ENCODE measurements around the gene PRKX. TPM values are rescaled to one million over a fixed set of nuclear protein-coding genes. Genes with fewer than 3 reads are reported as not detected.
A peak's percentile ranks its signal among the peaks of the same experiment; 100 is the strongest.

The PRKX gene
- total RNA-seq, 2 experiments from 2014 or later, result 31.6 to 35.4 TPM

DNA sequence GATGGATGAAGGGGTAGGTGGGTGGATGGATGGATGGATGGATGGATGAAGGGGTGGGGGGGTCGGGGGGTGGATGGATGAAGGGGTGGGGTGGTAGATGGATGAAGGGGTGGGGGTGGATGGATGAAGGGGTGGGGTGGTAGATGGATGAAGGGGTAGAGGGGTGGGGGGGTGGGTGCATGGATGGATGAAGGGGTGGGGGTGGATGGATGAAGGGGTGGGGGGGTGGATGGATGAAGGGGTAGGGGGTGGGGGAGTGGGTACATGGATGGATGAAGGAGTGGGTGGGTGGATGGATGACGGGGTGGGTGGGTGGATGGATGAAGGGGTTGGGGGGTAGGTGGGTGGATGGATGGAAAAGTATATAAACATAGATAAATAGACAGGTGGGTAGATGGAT, 74.2 kb downstream of the PRKX start:
- H3K27me3 ChIP-seq (ENCODE audit: control insufficient read depth in 1 of 2, insufficient read depth in 2 of 2, low read length in 2 of 2), result no peaks in the 10 kb centered on the region
- no peak overlapping the region for H3K4me3 Mint-ChIP-seq
- peak in 1 of 14 experiments; percentile 30 for DNase-seq
- CTCF ChIA-PET, result no interaction called here
- intact Hi-C loops (cut with DNase I, micrococcal nuclease), result loop anchor here in 1 of 2 experiments (10.0 kb wide), 1 partner anchor 994 kb away; no protein-coding TSS in a partner anchor
- POLR2A ChIA-PET, result no interaction called here
- no peaks in the 10 kb centered on the region for H3K9me3 ChIP-seq (ENCODE audit: control insufficient read depth in 1 of 2, insufficient read depth in 1 of 2, low read length in 2 of 2)
- ATAC-seq (ENCODE audit: poor library complexity), result no peak
- H3K27ac ChIP-seq (ENCODE audit: low read depth in 1 of 2, low read length in 2 of 2), result no peak overlapping the region
- peaks cover 19% of the 10 kb centered on the region for H3K36me3 Mint-ChIP-seq (ENCODE audit: low read depth)
- H3K9me3 Mint-ChIP-seq, result no peaks in the 10 kb centered on the region
- no peaks in the 10 kb centered on the region for H3K4me1 ChIP-seq (ENCODE audit: insufficient read depth, low read length)
- H3K4me3 ChIP-seq (ENCODE audit: low read length), result no peak overlapping the region
- H3K36me3 ChIP-seq (ENCODE audit: insufficient read depth, low read length), result peaks cover 26% of the 10 kb centered on the region
- TF ChIP-seq, protein P1, sequence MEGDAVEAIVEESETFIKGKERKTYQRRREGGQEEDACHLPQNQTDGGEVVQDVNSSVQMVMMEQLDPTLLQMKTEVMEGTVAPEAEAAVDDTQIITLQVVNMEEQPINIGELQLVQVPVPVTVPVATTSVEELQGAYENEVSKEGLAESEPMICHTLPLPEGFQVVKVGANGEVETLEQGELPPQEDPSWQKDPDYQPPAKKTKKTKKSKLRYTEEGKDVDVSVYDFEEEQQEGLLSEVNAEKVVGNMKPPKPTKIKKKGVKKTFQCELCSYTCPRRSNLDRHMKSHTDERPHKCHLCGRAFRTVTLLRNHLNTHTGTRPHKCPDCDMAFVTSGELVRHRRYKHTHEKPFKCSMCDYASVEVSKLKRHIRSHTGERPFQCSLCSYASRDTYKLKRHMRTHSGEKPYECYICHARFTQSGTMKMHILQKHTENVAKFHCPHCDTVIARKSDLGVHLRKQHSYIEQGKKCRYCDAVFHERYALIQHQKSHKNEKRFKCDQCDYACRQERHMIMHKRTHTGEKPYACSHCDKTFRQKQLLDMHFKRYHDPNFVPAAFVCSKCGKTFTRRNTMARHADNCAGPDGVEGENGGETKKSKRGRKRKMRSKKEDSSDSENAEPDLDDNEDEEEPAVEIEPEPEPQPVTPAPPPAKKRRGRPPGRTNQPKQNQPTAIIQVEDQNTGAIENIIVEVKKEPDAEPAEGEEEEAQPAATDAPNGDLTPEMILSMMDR (IDR thresholded peaks at IDR 0.05), result no peak
- H3K4me1 Mint-ChIP-seq (ENCODE audit: low read depth), result no peaks in the 10 kb centered on the region
- no peaks in the 10 kb centered on the region for H3K27me3 Mint-ChIP-seq
- H3K27ac Mint-ChIP-seq, result no peak overlapping the region

DNA sequence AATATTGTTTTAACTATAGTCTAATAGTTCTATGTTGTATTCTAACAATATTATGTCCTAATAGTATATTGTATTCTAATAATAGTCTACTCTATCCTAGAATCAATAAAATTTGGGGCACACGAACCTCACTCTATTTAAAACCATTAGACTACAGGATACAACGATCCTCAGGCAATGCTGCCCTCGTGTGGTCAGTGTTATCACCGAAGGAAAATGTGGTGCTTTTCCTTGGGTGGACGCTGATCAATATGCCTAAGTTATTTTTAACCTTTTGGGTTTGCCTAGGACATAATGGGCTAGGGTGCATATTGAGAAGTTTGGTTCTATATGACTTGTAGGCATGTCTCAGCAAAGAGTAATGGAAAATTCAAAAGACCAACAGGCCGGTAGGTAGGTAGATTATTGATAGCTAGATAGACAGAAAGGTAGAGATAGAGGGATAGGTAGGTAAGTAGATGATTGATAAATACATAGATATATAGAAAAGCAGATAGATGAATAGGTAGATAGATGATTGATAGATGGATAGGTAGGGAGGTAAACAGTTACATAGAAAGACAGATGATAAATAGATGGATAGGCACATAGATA, 75.1 kb downstream of the PRKX start:
- POLR2A ChIA-PET, result no interaction called here
- DNase-seq (peak in 11 of 14 experiments; percentile 5 to 54 (median 21)), ATAC-seq (ENCODE audit: poor library complexity) (no peak)
- H3K4me1 Mint-ChIP-seq (ENCODE audit: low read depth), result no peaks in the 10 kb centered on the region
- intact Hi-C loops (cut with DNase I, micrococcal nuclease), result loop anchor here in 1 of 2 experiments (10.0 kb wide), 1 partner anchor 994 kb away; no protein-coding TSS in a partner anchor
- Histone ChIP-seq H3K4me3 (ENCODE audit: low read length) (no peak overlapping the region), H3K36me3 (ENCODE audit: insufficient read depth, low read length) (peaks cover 22% of the 10 kb centered on the region), H3K27me3 (ENCODE audit: control insufficient read depth in 1 of 2, insufficient read depth in 2 of 2, low read length in 2 of 2) (no peaks in the 10 kb centered on the region), H3K4me1 (ENCODE audit: insufficient read depth, low read length) (no peaks in the 10 kb centered on the region), H3K27ac (ENCODE audit: low read depth in 1 of 2, low read length in 2 of 2) (no peak overlapping the region), H3K9me3 (ENCODE audit: control insufficient read depth in 1 of 2, insufficient read depth in 1 of 2, low read length in 2 of 2) (no peaks in the 10 kb centered on the region)
- no peak overlapping the region for H3K27ac Mint-ChIP-seq
- H3K36me3 Mint-ChIP-seq (ENCODE audit: low read depth), result peaks cover 11% of the 10 kb centered on the region
- no peak overlapping the region for H3K4me3 Mint-ChIP-seq
- CTCF ChIA-PET, result no interaction called here
- TF ChIP-seq, protein P1 (IDR thresholded peaks at IDR 0.05), result peak; percentile 58
- no peaks in the 10 kb centered on the region for H3K27me3 Mint-ChIP-seq
- H3K9me3 Mint-ChIP-seq, result no peaks in the 10 kb centered on the region

DNA sequence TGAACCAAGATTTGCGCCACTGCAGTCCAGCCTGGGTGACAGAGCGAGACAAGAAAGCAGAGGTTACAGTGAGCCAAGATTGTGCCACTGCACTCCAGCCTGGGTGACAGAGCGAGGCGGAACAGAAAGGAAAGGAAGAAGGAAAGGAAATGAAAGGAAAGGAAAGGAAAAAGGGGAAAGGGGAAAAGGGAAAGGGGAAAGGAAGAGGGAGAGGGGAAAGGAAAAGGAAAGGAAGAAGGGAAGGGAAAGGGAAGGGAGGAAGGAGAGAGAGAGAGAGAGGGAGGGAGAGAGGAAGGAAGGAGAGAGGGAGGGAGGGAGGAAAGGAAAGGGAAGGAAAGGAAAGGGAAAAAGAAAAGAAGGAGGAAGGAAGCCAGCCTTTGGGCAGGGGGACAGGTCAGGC, 76.6 kb downstream of the PRKX start:
- Mint-ChIP-seq H3K9me3 (no peaks in the 10 kb centered on the region), H3K27me3 (no peaks in the 10 kb centered on the region), H3K36me3 (ENCODE audit: low read depth) (peaks cover 16% of the 10 kb centered on the region), H3K27ac (no peak overlapping the region), H3K4me3 (no peak overlapping the region), H3K4me1 (ENCODE audit: low read depth) (no peaks in the 10 kb centered on the region)
- no peaks in the 10 kb centered on the region for H3K9me3 ChIP-seq (ENCODE audit: control insufficient read depth in 1 of 2, insufficient read depth in 1 of 2, low read length in 2 of 2)
- DNase-seq (no peak), ATAC-seq (ENCODE audit: poor library complexity) (no peak)
- H3K27ac ChIP-seq (ENCODE audit: low read depth in 1 of 2, low read length in 2 of 2), result no peak overlapping the region
- ChIA-PET CTCF (no interaction called here), POLR2A (no interaction called here)
- TF ChIP-seq, protein P1 (IDR thresholded peaks at IDR 0.05), result no peak
- no peaks in the 10 kb centered on the region for H3K4me1 ChIP-seq (ENCODE audit: insufficient read depth, low read length)
- intact Hi-C loops (cut with DNase I, micrococcal nuclease), result loop anchor here in 1 of 2 experiments (10.0 kb wide), 1 partner anchor 992 kb away; no protein-coding TSS in a partner anchor
- H3K36me3 ChIP-seq (ENCODE audit: insufficient read depth, low read length), result peaks cover 19% of the 10 kb centered on the region
- H3K27me3 ChIP-seq (ENCODE audit: control insufficient read depth in 1 of 2, insufficient read depth in 2 of 2, low read length in 2 of 2), result no peaks in the 10 kb centered on the region
- no peak overlapping the region for H3K4me3 ChIP-seq (ENCODE audit: low read length)

Data from CD4-positive, alpha-beta T cell (primary cell).